ENCODE data around the gene CCDC92. TPM values are rescaled to one million over a fixed set of nuclear protein-coding genes. Genes with fewer than 3 reads are reported as not detected.

Gene CCDC92
- total and polyA plus RNA-seq, 2 donors (not counting 3 experiments of a cell fraction or from before 2014, with no cell fraction given) = 41.2 to 41.6 TPM

GRCh38 chr12:123958462-123958861, 14.2 kb downstream of the CCDC92 start:
- H2AFZ ChIP-seq (ENCODE audit: low read depth, low read length) = no peak overlapping the region
- H3K9ac ChIP-seq (replicated peaks; ENCODE audit: extremely low read depth, insufficient read depth, low read length) = no peak overlapping the region
- dilution Hi-C loops (cut with MboI; ENCODE audit: extremely low pct_ligation_motif_present, low sequenced_read_pairs) (no loop called here), intact Hi-C loops (cut with micrococcal nuclease) (no loop called here)
- H3K4me2 ChIP-seq (ENCODE audit: insufficient read depth, low read length) = no peak overlapping the region
- H3K27ac ChIP-seq (ENCODE audit: insufficient read depth, low read depth, low read length) = no peak overlapping the region
- FAIRE-seq (no peak), DNase-seq (ENCODE audit: low read depth, low spot score) (no peak)
- H3K79me2 ChIP-seq (ENCODE audit: control insufficient read depth, insufficient read depth, low read length) = no peaks in the 10 kb centered on the region
- H3K9me1 ChIP-seq (replicated peaks; ENCODE audit: control insufficient read depth, extremely low read depth, insufficient read depth, low read length) = no peaks in the 10 kb centered on the region
- no peak for TF ChIP-seq FOS (IDR thresholded peaks at IDR 0.05; ENCODE audit: borderline replicate concordance, insufficient read depth, low read length)
- no peak for TF ChIP-seq MAX (IDR thresholded peaks at IDR 0.05; ENCODE audit: insufficient read depth, insufficient read length)
- no peak for TF ChIP-seq GATA2 (IDR thresholded peaks at IDR 0.05; ENCODE audit: insufficient read depth, insufficient read length, low read depth, low read length)
- no peak for TF ChIP-seq POLR2A (IDR thresholded peaks at IDR 0.05; ENCODE audit: low read depth, low read length)
- TF ChIP-seq EZH2 (IDR thresholded peaks at IDR 0.05; ENCODE audit: borderline replicate concordance, low read depth, low read length, severe bottlenecking) = no peak
- TF ChIP-seq MYC (IDR thresholded peaks at IDR 0.05; ENCODE audit: low read depth, low read length) = no peak
- no peak for TF ChIP-seq JUN (IDR thresholded peaks at IDR 0.05; ENCODE audit: borderline replicate concordance, insufficient read depth, insufficient read length, low read depth)
- no peak for TF ChIP-seq CTCF (IDR thresholded peaks at IDR 0.05; ENCODE audit: extremely low read depth in 1 of 2, insufficient read depth in 1 of 2, low read depth in 1 of 2, low read length in 2 of 2)
- TF ChIP-seq POLR2AphosphoS5 (IDR thresholded peaks at IDR 0.05; ENCODE audit: insufficient read depth, low read depth, low read length) = no peak
- ChIA-PET CTCF (interaction anchor here (0.8 kb wide), 1 partner anchor 26 kb away, joined by 3 read pairs; no protein-coding TSS in a partner anchor), POLR2A (interaction anchor here (0.6 kb wide), 1 partner anchor 14 kb away, joined by 6 read pairs; the partner anchor contains the start of gene CCDC92)
- BruUV-seq (replicated peaks) = no TSS peak
- no peaks in the 10 kb centered on the region for H3K9me3 ChIP-seq (replicated peaks; ENCODE audit: control insufficient read depth, insufficient read depth, low read length)
- H3K27me3 ChIP-seq (ENCODE audit: control insufficient read depth in 2 of 2, insufficient read depth in 2 of 2, low read length in 2 of 2) = no peaks in the 10 kb centered on the region
- H3K4me3 ChIP-seq (replicated peaks in 1 of 3; ENCODE audit: insufficient read depth in 1 of 3, low read depth in 1 of 3, low read length in 3 of 3) = no peak overlapping the region
- H4K20me1 ChIP-seq (replicated peaks; ENCODE audit: control insufficient read depth, extremely low read depth, insufficient read depth, low read length) = no peaks in the 10 kb centered on the region
- H3K4me1 ChIP-seq (ENCODE audit: control insufficient read depth, extremely low read depth, insufficient read depth, low read length) = no peaks in the 10 kb centered on the region
- no peaks in the 10 kb centered on the region for H3K36me3 ChIP-seq (ENCODE audit: control insufficient read depth in 2 of 2, extremely low read depth in 1 of 2, insufficient read depth in 2 of 2, low read length in 2 of 2)
